Fibroblast of lung (primary cell): ENCODE results near the gene PLD1. TPM values are rescaled to one million over a fixed set of nuclear protein-coding genes. Genes with fewer than 3 reads are reported as not detected.

Experiments used
- DNase-seq, 2 donors: peaks; one replicate each; pipeline versions ENCODE4 v3.0.0 to v3.0.0-alpha.2; 2010; ENCODE audit warnings: low read depth in 2 of 2
- H2AFZ ChIP-seq: 2 replicates; pipeline ENCODE4 v1.5.1; 2012; ENCODE audit warnings: low read length, control low read depth, inconsistent platforms
- H3K27ac ChIP-seq: 2 replicates; pipeline ENCODE4 v1.5.1; 2011; ENCODE audit warnings: low read length, control low read depth; ENCODE audit not compliant: insufficient read depth
- H3K27me3 ChIP-seq: 2 replicates; pipeline ENCODE4 v1.5.1; 2011; ENCODE audit warnings: mild to moderate bottlenecking, low read length; ENCODE audit not compliant: control insufficient read depth, insufficient read depth
- H3K36me3 ChIP-seq: 2 replicates; pipeline ENCODE4 v1.5.1; 2011; ENCODE audit warnings: low read length; ENCODE audit not compliant: control insufficient read depth, insufficient read depth
- H3K4me1 ChIP-seq: 2 replicates; pipeline ENCODE4 v1.5.1; 2011; ENCODE audit warnings: low read length; ENCODE audit not compliant: control insufficient read depth, insufficient read depth; ENCODE audit errors: extremely low read depth
- H3K4me2 ChIP-seq: 2 replicates; pipeline ENCODE4 v1.5.1; 2011; ENCODE audit warnings: low read length, control low read depth; ENCODE audit not compliant: insufficient read depth; ENCODE audit errors: extremely low read depth
- H3K4me3 ChIP-seq, 4 experiments: fragments of 200-600 bp in 1 of 4; sonication (generic) in 1 of 4; replicated peaks in 1 of 4; 2 replicates each; pipeline ENCODE4 v1.5.1; 2011 to 2016; ENCODE audit warnings: low read length in 4 of 4, low read depth in 3 of 4, mild to moderate bottlenecking in 3 of 4, control low read depth in 2 of 4, inconsistent platforms in 1 of 4, mixed read lengths in 1 of 4; ENCODE audit not compliant: insufficient read depth in 1 of 4; ENCODE audit errors: control extremely low read depth in 1 of 4
- H3K79me2 ChIP-seq: 2 replicates; pipeline ENCODE4 v1.5.1; 2012; ENCODE audit warnings: mild to moderate bottlenecking, low read length, inconsistent platforms; ENCODE audit not compliant: control insufficient read depth, insufficient read depth
- H3K9ac ChIP-seq: 2 replicates; pipeline ENCODE4 v1.5.1; 2011; ENCODE audit warnings: mild to moderate bottlenecking, low read length, control low read depth; ENCODE audit not compliant: insufficient read depth
- H3K9me3 ChIP-seq: 2 replicates; pipeline ENCODE4 v1.5.1; 2012; ENCODE audit warnings: low read depth, low read length; ENCODE audit not compliant: control insufficient read depth, insufficient read depth
- H4K20me1 ChIP-seq: 2 replicates; pipeline ENCODE4 v1.5.1; 2011; ENCODE audit warnings: low read length; ENCODE audit not compliant: control insufficient read depth, insufficient read depth; ENCODE audit errors: extremely low read depth
- CTCF ChIP-seq, 2 donors: IDR thresholded peaks in 1 of 2; conservative IDR thresholded peaks in 1 of 2; 1 replicate in 1 of 2; 2 replicates in 1 of 2; pipeline ENCODE4 v1.5.1; 2011 to 2012; ENCODE audit warnings: low read length in 2 of 2, control low read depth in 1 of 2, inconsistent platforms in 1 of 2, low read depth in 1 of 2, mild to moderate bottlenecking in 1 of 2
- EZH2 ChIP-seq: IDR thresholded peaks from 2 replicates; pipeline ENCODE4 v1.5.1; 2012; ENCODE audit warnings: low read length, control low read depth, mild to moderate bottlenecking; ENCODE audit errors: missing control alignments
- polyA plus RNA-seq, 2 donors: library from polyadenylated mRNA; depleted of rRNA in 1 of 2; stranded (reverse) in 1 of 2; unstranded in 1 of 2; fragments of >200 nt; gene quantifications; 2 replicates each; pipeline ENCODE4 v1.2.1, GENCODE V29; 2011 to 2012; ENCODE audit warnings: missing spikeins in 1 of 2
- total RNA-seq: library from RNA; depleted of rRNA; stranded (reverse); fragments of >200 nt; gene quantifications from 2 replicates; pipeline ENCODE4 v1.2.1, GENCODE V29; 2014

Gene PLD1
- total and polyA plus RNA-seq, 2 donors (not counting 1 experiment from before 2014, with no cell fraction given), result 10.8 to 18.8 TPM

- Histone ChIP-seq H3K9ac (no peak overlapping the region), H2AFZ (no peak overlapping the region), H3K9me3 (no peaks in the 10 kb centered on the region), H3K4me3 (no peak overlapping the region), H3K27ac (no peak overlapping the region), H3K79me2 (no peaks in the 10 kb centered on the region), H3K36me3 (no peaks in the 10 kb centered on the region), H3K27me3 (no peaks in the 10 kb centered on the region), H4K20me1 (no peaks in the 10 kb centered on the region), H3K4me1 (no peaks in the 10 kb centered on the region), H3K4me2 (no peak overlapping the region)
- TF ChIP-seq CTCF (conservative IDR thresholded peaks at IDR 0.05 in 1 of 2, IDR thresholded peaks at IDR 0.05 in 1 of 2; ENCODE audit: low read depth in 1 of 2, low read length in 2 of 2) (no peak), EZH2 (no peak)
- no peak for DNase-seq
These were observed 83.0 kb downstream of the PLD1 start for GRCh38 chr3:171727288-171727687.

GRCh38 chr3:171718493-171719185 is 91.6 kb downstream of the PLD1 start:
- no peaks in the 10 kb centered on the region for H3K9me3 ChIP-seq
- TF ChIP-seq CTCF (conservative IDR thresholded peaks at IDR 0.05 in 1 of 2, IDR thresholded peaks at IDR 0.05 in 1 of 2; ENCODE audit: low read depth in 1 of 2, low read length in 2 of 2), result no peak
- TF ChIP-seq EZH2, result no peak

GRCh38 chr3:171715155-171715554 is 95.1 kb downstream of the PLD1 start:
- Histone ChIP-seq H3K79me2 (no peaks in the 10 kb centered on the region), H3K4me1 (peaks cover 3% of the 10 kb centered on the region), H3K9me3 (no peaks in the 10 kb centered on the region), H3K4me2 (no peak overlapping the region), H2AFZ (no peak overlapping the region), H4K20me1 (no peaks in the 10 kb centered on the region), H3K36me3 (no peaks in the 10 kb centered on the region), H3K4me3 (no peak overlapping the region), H3K9ac (no peak overlapping the region), H3K27ac (no peak overlapping the region), H3K27me3 (no peaks in the 10 kb centered on the region)
- DNase-seq, result no peak
- TF ChIP-seq CTCF (conservative IDR thresholded peaks at IDR 0.05 in 1 of 2, IDR thresholded peaks at IDR 0.05 in 1 of 2; ENCODE audit: low read depth in 1 of 2, low read length in 2 of 2), result no peak
- no peak for TF ChIP-seq EZH2

More at GRCh38 chr3:171718493-171719185, 91.6 kb downstream of the PLD1 start:
- H3K36me3 ChIP-seq, result no peaks in the 10 kb centered on the region
- no peaks in the 10 kb centered on the region for H3K27me3 ChIP-seq
- H3K27ac ChIP-seq, result no peak overlapping the region
- DNase-seq, result no peak
- no peak overlapping the region for H3K4me2 ChIP-seq
- no peak overlapping the region for H3K9ac ChIP-seq
- H3K4me1 ChIP-seq, result no peaks in the 10 kb centered on the region
- no peaks in the 10 kb centered on the region for H4K20me1 ChIP-seq
- no peak overlapping the region for H2AFZ ChIP-seq
- H3K79me2 ChIP-seq, result no peaks in the 10 kb centered on the region
- H3K4me3 ChIP-seq, result no peak overlapping the region
